ENCODE data around the gene ADCYAP1.

GRCh38 chr18:905948-906415, 1.3 kb downstream of the ADCYAP1 start:
- TF ChIP-seq, protein P1, sequence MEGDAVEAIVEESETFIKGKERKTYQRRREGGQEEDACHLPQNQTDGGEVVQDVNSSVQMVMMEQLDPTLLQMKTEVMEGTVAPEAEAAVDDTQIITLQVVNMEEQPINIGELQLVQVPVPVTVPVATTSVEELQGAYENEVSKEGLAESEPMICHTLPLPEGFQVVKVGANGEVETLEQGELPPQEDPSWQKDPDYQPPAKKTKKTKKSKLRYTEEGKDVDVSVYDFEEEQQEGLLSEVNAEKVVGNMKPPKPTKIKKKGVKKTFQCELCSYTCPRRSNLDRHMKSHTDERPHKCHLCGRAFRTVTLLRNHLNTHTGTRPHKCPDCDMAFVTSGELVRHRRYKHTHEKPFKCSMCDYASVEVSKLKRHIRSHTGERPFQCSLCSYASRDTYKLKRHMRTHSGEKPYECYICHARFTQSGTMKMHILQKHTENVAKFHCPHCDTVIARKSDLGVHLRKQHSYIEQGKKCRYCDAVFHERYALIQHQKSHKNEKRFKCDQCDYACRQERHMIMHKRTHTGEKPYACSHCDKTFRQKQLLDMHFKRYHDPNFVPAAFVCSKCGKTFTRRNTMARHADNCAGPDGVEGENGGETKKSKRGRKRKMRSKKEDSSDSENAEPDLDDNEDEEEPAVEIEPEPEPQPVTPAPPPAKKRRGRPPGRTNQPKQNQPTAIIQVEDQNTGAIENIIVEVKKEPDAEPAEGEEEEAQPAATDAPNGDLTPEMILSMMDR (IDR thresholded peaks at IDR 0.05), result no peak
- TF ChIP-seq POLR2AphosphoS5 (IDR thresholded peaks at IDR 0.05; ENCODE audit: low read depth, low read length) (no peak), RAD21 (IDR thresholded peaks at IDR 0.05; ENCODE audit: low read length) (no peak), FOXJ3 (CRISPR knock-in tag; IDR thresholded peaks at IDR 0.05) (no peak), TEAD4 (IDR thresholded peaks at IDR 0.05; ENCODE audit: borderline replicate concordance, insufficient read depth) (no peak), MAX (IDR thresholded peaks at IDR 0.05; ENCODE audit: low read depth) (no peak), USF2 (IDR thresholded peaks at IDR 0.05; ENCODE audit: borderline replicate concordance, low read depth, low read length) (no peak), EP300 (IDR thresholded peaks at IDR 0.05; ENCODE audit: borderline replicate concordance in 1 of 2, low read depth in 1 of 2, low read length in 1 of 2) (no peak), CHD2 (IDR thresholded peaks at IDR 0.05; ENCODE audit: low read length, partially characterized antibody) (no peak), RFX5 (IDR thresholded peaks at IDR 0.05; ENCODE audit: low read length) (no peak), PBX3 (IDR thresholded peaks at IDR 0.05) (no peak)
- TF ChIP-seq, protein P2, sequence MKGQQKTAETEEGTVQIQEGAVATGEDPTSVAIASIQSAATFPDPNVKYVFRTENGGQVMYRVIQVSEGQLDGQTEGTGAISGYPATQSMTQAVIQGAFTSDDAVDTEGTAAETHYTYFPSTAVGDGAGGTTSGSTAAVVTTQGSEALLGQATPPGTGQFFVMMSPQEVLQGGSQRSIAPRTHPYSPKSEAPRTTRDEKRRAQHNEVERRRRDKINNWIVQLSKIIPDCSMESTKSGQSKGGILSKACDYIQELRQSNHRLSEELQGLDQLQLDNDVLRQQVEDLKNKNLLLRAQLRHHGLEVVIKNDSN (IDR thresholded peaks at IDR 0.05; ENCODE audit: borderline replicate concordance, low read depth), result no peak
- TF ChIP-seq, protein P3, sequence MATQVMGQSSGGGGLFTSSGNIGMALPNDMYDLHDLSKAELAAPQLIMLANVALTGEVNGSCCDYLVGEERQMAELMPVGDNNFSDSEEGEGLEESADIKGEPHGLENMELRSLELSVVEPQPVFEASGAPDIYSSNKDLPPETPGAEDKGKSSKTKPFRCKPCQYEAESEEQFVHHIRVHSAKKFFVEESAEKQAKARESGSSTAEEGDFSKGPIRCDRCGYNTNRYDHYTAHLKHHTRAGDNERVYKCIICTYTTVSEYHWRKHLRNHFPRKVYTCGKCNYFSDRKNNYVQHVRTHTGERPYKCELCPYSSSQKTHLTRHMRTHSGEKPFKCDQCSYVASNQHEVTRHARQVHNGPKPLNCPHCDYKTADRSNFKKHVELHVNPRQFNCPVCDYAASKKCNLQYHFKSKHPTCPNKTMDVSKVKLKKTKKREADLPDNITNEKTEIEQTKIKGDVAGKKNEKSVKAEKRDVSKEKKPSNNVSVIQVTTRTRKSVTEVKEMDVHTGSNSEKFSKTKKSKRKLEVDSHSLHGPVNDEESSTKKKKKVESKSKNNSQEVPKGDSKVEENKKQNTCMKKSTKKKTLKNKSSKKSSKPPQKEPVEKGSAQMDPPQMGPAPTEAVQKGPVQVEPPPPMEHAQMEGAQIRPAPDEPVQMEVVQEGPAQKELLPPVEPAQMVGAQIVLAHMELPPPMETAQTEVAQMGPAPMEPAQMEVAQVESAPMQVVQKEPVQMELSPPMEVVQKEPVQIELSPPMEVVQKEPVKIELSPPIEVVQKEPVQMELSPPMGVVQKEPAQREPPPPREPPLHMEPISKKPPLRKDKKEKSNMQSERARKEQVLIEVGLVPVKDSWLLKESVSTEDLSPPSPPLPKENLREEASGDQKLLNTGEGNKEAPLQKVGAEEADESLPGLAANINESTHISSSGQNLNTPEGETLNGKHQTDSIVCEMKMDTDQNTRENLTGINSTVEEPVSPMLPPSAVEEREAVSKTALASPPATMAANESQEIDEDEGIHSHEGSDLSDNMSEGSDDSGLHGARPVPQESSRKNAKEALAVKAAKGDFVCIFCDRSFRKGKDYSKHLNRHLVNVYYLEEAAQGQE (IDR thresholded peaks at IDR 0.05; ENCODE audit: low read depth, low read length), result no peak

Data from SK-N-SH (cell line).